Choroid plexus epithelial cell (primary cell): ENCODE measurements around the gene OAF.
"Not testable (repeated sequence)": the region's sequence is repeated elsewhere in the genome, so short reads cannot be mapped to it uniquely, and the experiment has no call there.

Experiments used
- DNase-seq: peaks from one replicate; pipeline ENCODE4 v3.0.0-alpha.2; 2010; ENCODE audit warnings: low read depth
- H3K4me3 ChIP-seq: 2 replicates; pipeline ENCODE4 v1.5.1; 2011; ENCODE audit warnings: low read depth, mild to moderate bottlenecking, control low read depth, low read length, moderate library complexity
- TF ChIP-seq, protein P1 (sequence below): conservative IDR thresholded peaks from 2 replicates; pipeline ENCODE4 v1.5.1; 2011; ENCODE audit warnings: low read depth, mild to moderate bottlenecking, control low read depth, inconsistent platforms, low read length, moderate library complexity

OAF gene

DNA sequence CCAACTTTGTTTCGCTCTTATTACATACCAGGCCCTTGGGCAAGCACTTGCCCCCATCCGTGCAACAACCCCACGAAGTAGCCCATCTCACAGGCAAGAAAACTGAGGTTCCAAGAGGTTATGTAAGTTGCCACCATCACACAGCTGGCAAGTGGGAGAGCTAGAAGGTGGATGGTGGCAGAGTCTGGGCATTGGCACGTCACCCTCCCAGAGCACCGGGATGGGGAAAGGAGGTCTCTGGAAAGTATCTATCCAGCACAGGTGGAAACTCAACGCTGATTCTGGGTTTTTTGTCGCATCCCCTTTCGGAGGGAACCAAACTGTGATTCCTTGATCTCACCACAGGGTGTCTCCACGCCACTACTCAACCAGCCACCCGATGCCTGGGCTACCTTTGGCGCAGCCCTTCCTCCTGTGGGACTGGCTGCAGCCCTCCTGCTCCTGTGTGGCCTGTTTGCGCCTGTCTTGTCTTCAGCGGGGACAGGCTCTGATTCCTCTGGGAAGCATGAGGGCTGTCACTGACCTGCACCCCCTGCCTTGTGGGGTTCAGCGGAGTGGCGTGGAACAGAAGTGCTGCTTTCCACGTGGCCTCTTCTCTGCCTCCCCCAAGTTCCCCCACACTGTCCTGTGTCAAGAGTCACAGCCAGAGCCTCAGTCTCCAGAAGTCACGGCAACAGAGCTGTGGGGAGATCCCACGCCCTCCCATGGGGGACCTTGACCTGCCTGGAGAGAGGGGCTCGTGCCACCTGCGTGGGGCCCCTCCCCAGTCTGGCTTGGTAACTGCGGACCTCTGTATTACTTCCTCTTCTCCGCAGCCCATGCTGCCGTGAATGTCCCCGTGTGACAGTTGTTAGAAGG is 38.5 kb upstream of the OAF start:
- peak; percentile 79 for DNase-seq
- TF ChIP-seq, protein P1, sequence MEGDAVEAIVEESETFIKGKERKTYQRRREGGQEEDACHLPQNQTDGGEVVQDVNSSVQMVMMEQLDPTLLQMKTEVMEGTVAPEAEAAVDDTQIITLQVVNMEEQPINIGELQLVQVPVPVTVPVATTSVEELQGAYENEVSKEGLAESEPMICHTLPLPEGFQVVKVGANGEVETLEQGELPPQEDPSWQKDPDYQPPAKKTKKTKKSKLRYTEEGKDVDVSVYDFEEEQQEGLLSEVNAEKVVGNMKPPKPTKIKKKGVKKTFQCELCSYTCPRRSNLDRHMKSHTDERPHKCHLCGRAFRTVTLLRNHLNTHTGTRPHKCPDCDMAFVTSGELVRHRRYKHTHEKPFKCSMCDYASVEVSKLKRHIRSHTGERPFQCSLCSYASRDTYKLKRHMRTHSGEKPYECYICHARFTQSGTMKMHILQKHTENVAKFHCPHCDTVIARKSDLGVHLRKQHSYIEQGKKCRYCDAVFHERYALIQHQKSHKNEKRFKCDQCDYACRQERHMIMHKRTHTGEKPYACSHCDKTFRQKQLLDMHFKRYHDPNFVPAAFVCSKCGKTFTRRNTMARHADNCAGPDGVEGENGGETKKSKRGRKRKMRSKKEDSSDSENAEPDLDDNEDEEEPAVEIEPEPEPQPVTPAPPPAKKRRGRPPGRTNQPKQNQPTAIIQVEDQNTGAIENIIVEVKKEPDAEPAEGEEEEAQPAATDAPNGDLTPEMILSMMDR = peak; percentile 91
- H3K4me3 ChIP-seq = no peak overlapping the region

DNA sequence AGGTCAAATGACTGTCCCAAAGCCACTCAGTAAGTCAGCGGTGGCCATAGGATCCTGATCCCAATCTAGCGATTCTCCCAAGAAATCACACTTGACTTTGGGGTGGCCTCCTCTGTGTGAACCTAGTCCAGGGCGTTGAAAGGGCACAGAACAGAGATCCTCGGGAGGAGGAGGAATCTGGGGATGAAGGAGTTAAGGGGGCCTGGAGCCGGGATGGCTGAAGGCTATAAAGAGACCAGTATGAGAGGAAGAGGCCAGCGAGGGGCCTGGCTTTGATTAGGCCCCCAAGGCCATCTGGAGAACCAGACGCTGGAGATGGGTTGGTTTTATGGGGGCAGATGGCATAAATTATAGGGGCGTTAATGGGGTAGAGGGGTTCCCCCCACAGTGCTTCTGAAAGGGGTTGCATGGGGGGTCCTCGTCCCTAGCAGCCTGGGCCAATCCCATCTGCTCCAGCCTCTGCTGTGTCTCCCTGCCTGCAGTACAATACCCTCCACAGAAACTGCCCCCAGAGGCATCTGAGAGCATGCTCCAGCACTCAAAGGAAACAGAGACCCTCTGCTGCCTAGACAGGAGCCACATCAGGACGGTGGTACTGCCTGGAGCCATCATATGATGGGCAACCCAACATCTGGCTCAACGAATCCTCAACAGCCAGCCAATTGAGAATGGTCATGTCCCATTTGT is 37.7 kb upstream of the OAF start:
- TF ChIP-seq, protein P1 = no peak
- no peak overlapping the region for H3K4me3 ChIP-seq
- no peak for DNase-seq

DNA sequence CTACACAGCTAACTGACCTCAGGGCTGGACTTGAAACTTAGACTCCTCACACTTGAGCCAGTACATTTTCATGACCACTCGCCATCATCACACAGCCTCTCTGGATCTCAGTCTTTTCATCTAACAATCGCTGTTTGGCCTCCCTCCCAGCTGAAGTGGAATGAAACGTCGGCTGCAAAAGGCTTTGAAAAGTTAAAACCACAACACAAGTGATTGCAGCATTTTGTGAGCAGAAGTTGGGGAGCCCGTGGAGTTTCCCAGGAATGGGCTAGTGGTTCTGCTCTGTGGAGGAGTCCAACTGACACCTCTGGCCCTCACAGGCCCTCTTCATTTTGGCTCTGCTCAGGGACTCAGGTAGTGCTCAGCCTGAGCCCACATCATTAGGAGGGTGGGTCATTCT is 37.0 kb upstream of the OAF start:
- TF ChIP-seq, protein P1 = no peak
- H3K4me3 ChIP-seq = no peak overlapping the region
- no peak for DNase-seq

DNA sequence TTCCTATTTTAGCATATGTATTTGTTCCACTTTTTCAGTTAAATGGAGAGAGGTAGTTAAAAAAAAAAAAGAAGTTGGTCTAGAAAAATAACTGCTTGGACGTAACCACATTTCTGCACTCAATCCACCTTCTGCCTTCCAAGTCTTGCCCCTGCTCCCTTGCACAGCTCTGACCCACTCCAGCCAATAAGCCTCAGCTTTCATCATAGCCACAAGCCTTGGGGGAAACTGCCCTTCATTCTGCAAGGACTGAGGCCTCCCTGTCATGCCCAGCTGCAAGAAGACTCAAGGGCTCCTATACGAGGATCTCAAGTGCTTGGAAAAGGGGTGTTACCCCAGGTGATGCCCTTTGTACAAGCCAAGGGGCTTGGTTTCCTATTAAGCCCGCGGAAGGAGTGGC is 36.0 kb upstream of the OAF start:
- no peak for DNase-seq

DNA sequence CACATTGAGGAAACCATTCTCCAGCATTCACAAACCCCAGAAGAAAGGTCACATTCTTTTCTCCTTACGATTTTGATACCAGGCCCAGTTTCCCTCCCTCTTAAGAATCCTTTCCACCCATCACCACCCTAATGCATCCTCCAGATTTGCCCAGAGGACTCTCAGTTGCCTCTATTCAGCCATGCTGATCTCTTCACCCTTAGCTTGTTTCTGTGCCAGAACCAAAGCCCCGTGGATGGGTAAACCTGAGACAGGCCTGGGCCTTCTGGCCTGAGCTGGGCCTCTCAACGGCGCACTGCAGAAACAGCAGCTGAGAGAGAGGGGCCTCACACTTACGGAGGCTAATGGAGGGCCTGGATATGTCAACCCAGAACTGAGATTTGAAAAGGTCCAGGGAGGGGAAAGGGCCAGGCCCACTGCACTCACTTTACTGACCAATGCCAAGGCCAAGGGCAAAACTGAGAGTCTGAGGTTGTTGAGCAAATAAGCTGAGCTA is 32.2 kb upstream of the OAF start:
- H3K4me3 ChIP-seq = no peak overlapping the region
- TF ChIP-seq, protein P1 = no peak
- DNase-seq = no peak

More for the DNA sequence above, 36.0 kb upstream of the OAF start:
- H3K4me3 ChIP-seq = no peak overlapping the region
- TF ChIP-seq, protein P1 = no peak

DNA sequence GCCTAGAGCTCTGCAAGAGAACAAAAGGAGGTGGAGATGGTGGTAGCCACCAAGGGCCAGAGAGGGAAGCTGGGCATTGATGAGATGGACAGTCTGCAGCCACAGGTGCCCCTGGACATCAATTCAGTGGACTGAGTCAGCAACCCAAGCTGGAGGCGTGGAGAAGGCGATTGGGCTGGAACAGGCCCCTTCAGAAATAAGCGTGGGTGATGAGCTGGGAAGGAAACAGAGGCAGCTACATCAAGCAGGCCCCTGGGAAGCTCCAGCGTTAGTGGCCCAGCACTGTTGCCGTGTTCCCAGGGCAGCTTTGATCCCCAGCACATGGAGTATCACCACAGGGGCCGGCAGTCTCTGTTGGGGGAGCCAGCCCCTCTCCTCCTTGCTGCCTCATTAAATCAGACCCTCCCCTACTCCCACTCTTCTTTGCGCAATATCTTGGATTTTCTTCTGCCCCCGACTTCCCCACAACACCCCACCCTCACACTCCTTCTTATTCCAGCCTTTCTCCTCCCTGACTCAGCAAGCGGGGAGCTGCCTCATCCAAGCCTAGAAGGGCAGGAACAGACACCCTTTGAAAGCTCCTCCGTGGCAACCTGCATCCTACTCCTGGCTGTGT is 31.7 kb upstream of the OAF start:
- TF ChIP-seq, protein P1 = no peak
- H3K4me3 ChIP-seq = no peak overlapping the region
- DNase-seq = no peak

DNA sequence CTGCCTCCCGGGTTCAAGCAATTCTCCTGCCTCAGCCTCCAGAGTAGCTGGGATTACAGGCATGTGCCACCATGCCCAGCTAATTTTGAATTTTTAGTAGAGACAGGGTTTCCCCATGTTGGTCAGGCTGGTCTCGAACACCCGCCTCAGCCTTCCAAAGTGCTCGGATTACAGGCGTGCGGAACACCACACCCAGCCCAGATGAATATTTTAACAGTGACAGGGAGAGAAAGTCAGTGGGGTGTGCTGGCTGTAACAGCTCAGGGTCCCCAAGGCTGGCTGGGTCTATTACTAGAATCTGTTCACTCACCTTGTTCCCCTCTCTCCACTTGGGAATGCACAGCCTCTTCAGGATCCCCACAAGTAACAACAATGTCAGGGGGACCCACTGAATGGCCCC is 30.8 kb upstream of the OAF start:
- not testable (repeated sequence) for DNase-seq, H3K4me3 ChIP-seq
